Activated naive CD8-positive, alpha-beta T cell treated with anti-CD3 and anti-CD28 coated beads, Interleukin-2, amount 50 U/mL, for 16 hours (primary cell): ENCODE data around the gene PIGW.
"Not testable (repeated sequence)": the region's sequence is repeated elsewhere in the genome, so short reads cannot be mapped to it uniquely, and the experiment has no call there.

Experiments used
- DNase-seq: peaks from one replicate; pipeline ENCODE4 v3.0.0-alpha.2; 2020; ENCODE audit warnings: low read depth, low spot score

PIGW gene

DNA sequence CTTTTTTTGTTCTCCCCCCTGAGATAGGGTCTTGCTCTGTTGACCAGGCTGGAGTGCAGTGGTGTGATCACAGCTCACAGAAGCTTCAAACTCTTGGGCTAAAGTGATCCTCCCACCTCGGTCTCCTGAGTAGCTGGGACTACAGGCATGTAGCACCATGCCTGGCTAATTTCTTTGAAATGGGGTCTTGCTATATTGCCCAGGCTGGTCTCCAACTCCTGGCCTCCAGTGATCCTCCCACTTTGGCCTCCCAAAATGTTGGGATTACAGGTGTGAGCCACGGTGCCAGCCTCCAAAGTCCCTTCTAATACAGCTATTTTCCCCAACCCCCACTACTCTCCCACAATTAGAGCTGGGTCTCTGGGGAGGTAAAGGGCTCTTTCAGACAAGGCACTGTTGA lies 26.3 kb upstream of the PIGW start:
- not testable (repeated sequence) for DNase-seq

DNA sequence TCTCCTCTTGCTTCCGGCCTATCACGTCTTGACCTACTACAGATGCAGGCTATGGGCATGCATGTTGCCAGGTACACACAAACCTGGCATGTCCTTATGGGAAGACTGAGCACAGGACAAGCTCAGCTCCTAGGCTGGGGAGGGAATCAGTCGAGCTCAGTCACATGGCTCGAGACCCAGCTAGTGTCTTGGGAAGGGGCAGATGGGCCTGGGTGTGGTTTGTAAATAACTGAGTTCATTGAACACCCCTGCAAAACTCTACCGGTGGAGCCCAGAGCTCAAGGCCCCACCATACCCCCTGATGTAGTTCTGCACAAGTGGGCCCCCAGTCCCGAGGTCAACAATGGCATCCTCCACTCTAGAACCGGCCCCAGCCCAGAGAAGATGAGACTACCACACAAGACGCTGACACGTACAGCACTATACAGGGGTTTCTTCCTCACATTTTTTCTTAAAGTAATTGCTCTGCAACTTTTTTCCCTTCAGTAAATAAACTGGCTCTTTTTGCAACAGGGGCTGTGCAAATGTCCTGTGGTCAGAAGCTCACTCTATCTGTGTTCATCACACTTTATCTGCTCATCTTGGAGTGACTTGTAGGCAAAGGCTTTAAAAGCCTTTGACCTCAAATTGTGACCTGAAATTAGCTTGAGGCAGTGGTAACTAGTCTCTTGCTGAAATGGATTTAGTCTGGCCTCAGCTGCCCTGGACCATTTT lies 25.4 kb upstream of the PIGW start:
- no peak for DNase-seq

DNA sequence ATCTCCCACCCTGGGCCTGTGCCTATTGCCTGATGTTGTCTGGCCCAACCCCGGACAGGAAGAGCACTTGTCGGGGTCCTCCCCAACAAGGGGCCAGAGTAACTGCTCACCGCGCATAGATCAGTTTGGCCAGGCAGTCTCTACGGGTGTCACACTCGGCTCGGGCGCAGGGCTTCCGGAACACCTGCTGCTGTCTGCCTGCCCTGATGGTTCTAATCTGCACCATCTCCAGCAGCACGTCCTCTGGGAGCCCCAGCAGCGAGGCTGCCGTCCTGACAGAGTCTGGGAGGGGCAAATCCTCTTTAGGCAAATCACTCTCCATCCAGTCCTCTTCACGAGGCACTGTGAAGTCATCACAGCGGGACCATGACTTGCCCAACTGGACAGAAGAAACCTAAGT lies 24.2 kb upstream of the PIGW start:
- no peak for DNase-seq

DNA sequence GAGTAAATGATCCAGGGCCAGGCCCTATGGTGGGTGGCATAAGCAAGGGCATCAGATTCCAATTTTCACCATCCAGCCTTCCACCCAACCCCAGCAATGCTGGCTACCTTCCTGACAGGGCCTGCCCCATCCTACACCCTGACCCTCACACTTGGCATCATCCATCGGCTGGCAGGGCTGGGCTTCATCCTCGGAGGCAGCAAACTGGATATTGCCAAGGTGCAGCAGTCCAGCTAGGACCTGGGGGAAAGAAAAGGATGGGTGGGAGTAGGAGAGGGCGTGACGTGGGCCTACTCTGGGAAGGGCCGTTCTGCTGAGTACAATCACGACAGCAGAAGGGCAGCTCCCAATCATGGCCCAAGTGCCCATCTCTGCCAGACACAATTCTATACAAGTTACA lies 23.6 kb upstream of the PIGW start:
- no peak for DNase-seq

DNA sequence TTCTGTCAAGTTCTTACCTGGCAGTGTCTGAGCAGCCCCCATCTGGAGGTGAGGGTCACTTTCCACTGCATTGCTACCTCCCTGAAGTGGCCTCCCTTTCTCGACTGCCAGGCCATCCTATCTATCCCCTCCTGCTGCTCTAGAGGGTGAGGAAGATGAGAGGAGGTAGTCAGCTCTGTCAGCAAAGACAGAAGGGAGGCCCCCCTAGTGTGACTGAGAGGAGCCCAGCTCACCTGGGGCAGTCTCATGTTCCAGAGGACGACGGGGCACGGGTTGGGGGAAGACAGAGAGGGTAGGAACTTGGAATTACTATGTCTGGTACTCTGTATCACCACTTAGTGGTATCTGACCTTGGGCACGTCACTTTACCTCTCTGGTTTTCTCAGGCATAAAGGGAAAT lies 22.1 kb upstream of the PIGW start:
- DNase-seq = no peak

DNA sequence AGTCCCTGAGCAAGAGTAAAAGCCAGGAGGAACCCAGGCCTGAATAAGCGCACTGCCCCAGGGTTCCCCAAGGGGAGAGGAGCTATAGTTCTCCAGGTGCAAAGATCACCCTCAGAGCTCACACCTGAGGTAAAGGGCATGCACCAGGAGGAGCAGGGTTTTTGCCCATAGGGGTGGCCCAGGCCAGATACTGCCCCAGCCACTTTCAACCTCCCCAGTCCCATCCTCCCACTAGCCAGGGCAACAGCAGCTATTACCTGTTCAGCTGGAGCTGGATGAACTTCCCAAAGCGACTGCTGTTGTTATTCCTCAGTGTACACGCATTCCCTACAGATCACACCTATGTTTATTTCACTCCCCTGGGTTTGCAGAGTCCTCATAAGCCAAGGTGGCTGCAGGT lies 19.9 kb upstream of the PIGW start:
- DNase-seq = no peak

DNA sequence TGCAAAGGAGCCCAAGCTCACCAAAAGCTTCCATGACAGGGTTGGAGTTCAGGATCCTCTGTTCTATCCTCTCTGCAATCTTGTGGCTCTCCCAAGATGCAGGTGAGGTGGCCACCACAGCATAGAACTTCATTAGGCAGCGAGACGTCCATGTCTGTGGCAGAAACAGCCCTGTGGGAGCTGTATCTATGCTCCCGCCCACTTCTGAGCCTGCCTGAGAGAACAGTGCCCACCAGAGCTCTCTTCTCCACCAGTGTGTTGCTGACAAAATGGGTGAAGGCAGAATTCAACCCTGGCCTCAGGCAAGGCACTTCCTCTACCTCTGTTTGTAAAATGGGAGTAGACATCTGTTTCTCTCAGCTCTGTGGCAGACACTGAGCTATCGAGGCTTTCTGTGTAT lies 18.9 kb upstream of the PIGW start:
- DNase-seq = no peak

DNA sequence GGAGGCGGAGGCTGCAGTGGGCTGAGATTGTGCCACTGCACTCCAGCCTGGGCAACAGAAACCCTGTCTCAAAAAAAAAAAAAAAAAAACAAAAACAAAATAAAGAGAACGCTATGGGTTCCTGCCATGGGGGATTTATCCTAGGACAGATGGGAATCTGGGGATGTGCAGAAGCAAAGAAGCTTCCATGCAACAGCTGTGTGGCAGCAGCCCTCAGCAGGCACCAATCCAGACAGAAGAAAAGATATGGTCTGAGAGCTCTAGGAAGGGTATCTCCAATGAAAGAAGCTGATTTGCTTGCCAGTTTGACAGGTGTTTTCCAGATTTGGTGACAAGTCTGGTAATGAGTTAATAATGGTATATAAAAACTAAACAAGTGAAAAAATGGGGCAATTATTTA lies 11.7 kb upstream of the PIGW start:
- no peak for DNase-seq

DNA sequence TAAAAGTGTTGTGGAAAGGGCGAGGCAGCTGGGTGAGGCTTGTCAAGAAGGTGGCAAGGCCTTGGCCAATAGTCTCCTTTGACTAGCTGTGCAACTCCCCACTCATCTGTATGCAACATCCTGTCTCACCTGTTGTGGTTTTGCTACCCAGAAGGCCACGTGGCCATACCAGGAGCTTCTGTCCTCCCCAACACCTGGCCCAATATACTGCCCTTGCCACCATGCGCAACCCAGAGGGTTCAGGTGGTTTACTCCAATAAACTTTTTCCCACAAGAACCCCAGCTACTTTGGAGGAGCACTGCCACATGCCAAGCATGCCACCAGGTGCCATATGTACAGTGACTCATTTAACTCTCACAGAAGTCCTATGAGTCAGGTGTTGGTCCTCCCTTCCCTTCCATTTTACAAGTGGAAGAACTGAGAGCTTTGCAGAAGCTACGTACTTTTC lies 10.3 kb upstream of the PIGW start:
- DNase-seq = no peak

DNA sequence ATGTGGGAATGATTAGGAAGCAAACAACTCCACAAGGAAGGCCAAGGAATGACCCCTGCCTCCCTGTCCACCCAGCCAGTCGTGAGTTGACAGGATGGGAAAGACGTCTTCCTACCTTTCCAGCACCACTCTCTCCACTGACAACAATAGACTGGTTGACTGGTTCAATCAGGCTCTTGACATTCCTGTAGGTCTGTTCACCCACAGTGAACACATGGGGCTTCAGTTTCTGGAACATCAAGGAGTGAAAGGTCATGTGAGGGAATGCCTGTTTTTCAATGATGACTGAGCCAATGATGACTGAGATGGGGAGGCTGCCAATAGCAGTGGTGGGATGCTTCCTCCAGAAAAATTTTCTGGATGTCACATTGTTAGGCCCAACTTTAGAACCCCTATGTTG lies 9.7 kb upstream of the PIGW start:
- DNase-seq = no peak

DNA sequence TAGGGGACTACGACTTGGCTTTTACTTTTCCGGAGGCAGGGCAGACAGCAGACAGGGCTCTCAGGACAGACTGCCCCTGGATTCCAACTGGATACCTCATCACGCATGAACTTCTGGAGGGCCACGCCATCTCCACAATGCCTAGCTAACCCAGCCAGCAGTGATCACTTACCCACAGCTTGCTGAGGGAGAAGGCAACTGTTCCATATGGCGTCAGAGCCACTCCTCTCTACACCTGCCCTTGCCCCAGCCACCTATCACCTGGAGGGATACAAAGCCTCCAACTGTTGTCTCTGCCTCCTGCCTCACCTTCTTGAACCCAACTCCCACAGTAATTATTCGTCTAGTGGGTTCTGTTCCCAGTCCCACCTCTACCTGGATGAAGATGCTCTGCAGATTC lies 8.9 kb upstream of the PIGW start:
- DNase-seq = no peak

DNA sequence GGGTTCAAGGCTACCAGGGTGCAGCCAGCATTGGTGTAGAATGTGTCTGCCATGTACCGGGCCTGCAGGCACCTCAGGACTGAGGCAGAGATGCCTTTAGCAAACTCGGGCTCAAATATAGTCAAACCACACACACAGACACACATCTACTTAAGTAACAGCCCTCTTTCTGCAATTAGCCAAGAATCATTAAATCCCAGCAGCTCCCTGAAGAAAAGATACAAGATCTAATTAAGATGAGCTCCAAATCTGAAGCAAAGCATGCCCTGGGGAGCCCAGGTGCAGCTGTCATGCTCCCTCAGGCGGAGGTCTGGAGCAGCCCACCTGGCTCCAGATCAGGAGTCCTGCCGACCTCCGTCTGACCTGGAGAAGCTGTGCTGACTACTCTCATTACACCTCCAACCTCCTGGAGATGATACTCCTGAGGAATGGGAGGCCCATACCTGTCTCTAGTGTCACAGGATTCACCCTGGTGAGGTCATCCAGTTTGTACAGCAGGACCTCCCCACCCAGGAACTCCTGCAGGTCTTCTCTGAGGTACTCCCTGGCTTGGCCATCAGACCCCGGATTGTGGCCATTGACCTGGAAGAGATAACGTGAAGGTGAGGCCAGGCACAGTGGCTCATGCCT lies 7.1 kb upstream of the PIGW start:
- no peak for DNase-seq

DNA sequence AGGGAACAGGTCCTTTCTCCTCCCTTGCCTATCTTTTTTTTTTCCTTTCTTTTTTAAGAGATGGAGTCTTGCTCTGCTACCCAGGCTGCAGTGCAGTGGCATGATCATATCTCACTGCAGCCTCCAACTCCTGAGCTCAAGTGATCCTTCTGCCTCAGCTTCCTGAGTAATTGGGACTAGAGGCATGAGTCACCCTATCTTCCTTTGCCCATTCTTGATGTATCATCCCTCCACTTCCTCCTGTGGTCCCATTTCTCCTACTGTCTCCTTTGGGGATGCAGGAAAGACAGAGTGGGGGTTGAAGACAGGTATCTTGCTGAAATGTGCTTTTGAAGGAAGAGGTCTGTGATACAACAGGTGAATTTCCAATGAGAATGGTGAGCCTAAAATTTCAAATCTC lies 5.7 kb upstream of the PIGW start:
- no peak for DNase-seq

DNA sequence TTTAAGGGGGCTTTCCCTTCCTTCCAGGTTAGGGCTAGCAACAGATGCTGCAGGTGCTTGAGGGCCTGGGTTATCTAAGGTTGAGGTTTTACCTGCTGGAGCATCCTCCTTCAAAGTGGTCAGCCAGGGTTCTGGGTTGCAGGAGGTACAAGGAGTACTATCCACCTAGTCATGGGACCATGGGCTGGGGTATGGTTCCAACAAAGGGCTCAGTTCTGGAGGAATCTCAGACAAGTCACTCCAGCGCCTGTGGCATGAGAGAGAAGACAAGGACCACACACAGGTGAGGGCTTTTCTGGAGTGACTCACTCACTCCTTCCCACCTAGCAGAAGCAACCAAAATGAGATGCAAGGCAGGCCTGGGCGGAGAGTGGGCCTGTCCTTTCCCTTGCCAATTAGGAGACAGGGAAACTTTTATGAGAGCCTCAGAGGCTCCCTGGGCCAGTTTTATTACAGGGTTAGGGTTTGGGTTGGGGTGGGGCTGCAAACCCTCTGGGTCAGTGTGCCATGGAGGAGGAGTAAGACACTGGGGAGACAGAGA lies 2.3 kb upstream of the PIGW start:
- DNase-seq = no peak

DNA sequence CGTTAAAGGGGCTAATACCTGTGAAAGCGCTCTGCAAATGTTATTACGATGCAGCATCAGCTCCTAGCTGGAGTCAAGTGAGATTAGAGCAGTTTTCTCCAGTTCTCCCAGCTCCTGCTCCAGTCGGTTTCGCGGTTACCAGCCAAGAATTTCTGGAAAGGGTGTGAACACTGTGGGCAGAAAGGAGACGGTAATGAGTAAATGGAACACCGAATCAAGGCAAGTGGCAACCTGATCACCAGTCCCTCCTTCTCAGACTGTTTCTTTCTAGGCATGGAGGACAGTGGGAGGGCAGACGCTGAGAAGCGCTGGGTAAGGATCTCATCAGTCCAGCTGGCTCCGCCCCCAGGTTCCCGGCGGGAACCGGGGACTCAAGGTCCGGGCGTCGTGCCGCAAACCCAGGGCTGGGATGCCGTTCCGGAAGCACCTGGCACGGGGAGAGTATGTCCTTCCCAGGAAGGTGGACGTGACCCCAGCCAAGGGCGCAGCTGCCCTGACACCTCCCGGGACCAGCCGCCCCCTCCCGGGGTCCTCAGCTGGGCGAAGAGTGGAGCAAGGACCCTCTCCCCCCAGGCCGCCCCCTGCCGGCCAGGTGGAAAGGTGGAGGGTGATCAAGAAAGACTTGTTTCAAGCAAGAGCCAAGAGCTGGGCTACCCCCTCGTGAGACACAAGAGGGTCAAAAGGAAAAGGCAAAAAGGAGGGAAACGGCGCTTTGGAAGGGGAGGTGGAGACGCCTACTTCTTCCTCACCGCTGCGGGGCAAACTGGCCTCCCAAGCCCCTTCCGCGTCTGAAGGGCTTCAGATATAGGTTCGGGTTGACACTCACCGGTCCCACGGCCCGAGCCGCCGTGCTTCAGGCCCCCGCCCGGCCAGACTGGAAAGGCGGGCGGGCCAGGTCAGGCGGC lies 600 bp upstream of the PIGW start:
- DNase-seq = peak; percentile 26

DNA sequence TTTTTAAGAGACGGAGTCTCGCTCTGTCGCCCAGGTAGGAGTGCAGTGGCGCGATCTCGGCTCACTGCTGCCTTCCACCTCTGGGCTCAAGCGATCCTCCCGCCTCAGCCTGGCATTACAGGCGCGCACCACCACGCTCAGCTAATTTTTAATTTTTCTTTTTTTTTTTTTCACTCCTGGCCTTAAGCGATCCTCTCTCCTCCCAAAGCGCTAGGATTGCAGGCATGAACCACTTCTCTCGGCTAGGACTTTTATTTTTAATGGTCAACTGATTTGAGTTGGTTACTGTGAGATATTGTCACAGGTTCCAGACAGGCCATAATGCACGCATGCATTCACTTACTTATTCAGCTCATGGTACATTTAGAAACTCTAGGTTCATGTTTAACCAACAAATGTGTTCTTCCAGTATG lies 888 bp downstream of the PIGW start:
- no peak for DNase-seq

DNA sequence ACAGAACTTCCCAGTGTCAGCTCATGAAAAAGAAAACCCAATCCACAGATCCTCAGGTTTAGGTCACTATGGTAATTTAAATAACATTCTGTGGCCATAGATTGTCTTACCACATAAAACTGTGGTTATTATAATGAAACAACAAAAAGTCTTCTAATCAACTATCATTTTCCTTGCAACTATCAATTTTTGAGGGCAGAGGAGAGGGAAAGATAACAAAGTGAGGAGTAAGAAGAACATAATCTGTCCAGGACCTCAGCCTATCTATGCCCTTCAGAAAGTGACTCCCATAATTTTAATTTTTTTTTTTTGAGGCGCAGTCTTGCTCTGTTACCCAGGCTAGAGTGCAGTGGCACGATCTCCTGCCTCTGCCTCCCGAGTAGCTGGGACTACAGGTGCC lies 5.9 kb downstream of the PIGW start:
- no peak for DNase-seq

DNA sequence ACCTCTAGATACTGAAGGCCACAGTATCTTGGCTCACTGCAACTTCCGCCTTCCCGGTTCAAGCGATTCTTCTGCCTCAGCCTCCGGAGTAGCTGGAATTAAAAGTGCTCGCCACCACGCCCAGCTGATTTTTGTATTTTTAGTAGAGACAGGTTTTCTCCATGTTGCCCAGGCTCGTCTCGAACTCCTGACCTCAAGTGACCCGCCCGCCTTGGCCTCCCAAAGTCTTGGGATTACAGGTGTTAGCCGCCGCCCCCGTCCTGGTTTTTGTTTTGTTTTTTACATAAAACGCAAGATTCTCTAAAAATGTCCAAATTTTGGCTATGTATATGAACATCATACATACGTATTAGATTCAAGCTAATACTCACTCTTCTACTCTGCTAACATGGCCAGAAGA lies 8.0 kb downstream of the PIGW start:
- no peak for DNase-seq

DNA sequence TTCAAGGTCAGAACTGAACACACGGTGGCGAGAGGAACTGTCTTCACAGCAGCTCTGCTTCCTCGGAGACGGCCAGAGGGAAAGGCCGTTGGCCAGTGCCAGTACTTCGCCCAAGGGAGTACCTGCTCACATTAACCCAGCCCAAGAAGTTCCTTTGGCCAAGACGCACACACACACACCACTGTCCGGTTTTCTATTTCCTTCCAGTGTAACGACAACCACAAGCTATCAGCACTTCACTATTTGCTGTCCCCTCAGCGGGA lies 9.2 kb downstream of the PIGW start:
- DNase-seq = no peak

DNA sequence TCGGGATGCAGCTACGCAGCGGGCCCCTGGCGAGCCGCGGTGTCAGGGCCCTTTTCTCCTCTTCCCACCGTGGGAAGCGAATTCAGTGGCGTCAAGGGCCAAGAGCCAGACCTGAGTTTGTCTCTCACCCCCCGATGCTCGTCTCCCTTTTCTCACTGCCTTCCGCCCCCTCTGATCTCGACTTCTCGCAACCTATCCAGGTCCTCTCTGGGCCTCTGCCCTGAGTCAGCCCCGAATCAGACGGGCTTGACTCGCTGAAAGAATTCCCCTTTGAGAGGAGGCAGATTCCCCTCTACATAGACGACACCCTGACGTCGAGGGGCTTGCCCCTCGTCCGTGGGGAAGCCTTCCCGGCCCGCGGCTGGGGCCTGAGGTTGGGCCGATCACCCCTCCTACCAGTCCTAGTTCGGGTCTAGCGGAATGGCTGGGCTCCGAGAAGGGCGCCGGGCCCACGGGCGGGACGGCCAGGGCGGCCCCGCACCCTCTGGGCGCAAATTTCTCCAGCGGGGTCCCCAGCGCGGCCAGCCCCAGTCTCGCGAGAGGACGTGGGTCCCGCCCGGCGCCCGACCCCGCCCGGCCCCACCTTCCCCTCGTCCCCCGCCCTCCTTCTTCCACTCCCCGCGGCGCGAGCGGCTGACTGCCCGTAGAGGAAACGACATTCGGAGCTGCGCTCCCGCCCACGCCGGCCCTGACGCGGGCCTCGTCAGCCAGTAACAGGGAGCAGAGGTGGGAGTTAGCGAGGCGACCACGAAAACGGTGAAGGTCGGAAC lies 9.7 kb downstream of the PIGW start, which contains the start of gene GGNBP2:
Gene GGNBP2 (plus strand): TSS at position 613 of the 770 bp plus-strand sequence. CDS start 806 bp downstream, outside the sequence.
- DNase-seq = peak; percentile 91

DNA sequence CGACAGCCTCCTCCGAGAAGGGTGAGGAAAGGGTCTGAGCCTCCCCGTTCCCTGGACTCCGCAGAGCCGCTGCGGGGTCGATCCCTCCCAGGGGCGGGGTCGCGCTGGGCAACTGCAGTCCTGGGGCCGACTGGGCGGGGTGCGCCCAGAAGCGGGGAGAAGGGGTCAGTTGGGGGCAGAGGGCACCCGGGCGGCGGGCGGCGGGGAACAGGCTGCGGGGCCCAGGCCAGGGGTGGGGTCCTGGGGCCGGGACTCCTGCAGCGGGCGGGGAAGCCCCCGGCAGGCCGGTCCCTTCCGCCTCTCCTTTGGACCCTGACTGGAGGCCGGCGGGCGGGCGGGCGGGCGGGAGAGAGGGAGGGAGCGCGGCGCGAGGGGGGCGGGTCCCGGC lies 10.3 kb downstream of the PIGW start:
- DNase-seq = no peak
